HG03280 (cell line): ENCODE results near the gene YAP1.

ENCODE experiments used
- ATAC-seq: cut with Tn5 transposase; IDR thresholded peaks from one replicate; pipeline ENCODE4 v1.9.1; 2021; ENCODE audit warnings: mild to moderate bottlenecking, moderate library complexity; ENCODE audit not compliant: unreplicated experiment

The YAP1 gene

GRCh38 chr11:102269927-102270326 is 159.7 kb downstream of the YAP1 start:
- no peak for ATAC-seq

- no peak for ATAC-seq
Measured at GRCh38 chr11:102272047-102272824, 162.0 kb downstream of the YAP1 start.

- ATAC-seq: no peak
Measured at GRCh38 chr11:102274628-102275027, 164.4 kb downstream of the YAP1 start.

GRCh38 chr11:102276362-102276761 is 166.1 kb downstream of the YAP1 start:
- no peak for ATAC-seq

GRCh38 chr11:102276783-102277182 is 166.5 kb downstream of the YAP1 start:
- ATAC-seq: no peak

GRCh38 chr11:102279641-102280170 is 169.5 kb downstream of the YAP1 start:
- peak; percentile 73 for ATAC-seq

GRCh38 chr11:102280245-102280833 is 170.1 kb downstream of the YAP1 start:
- ATAC-seq: no peak
